Posterior vena cava (tissue), 2 donors: ENCODE results near the gene KCNJ10. TPM values are rescaled to one million over a fixed set of nuclear protein-coding genes. Genes with fewer than 3 reads are reported as not detected.

ENCODE experiments used
- DNase-seq: peaks from one replicate; pipeline ENCODE4 v3.0.0-alpha.2; 2020; ENCODE audit warnings: low spot score
- intact Hi-C, 2 donors: fragments of 100-400 bp; cut with DNase I; formaldehyde crosslinking; loops; one replicate each; pipeline versions ENCODE4 v1.14.1 to v1.14.2; 2022 to 2023
- total RNA-seq, 2 donors: library from RNA; stranded (reverse); fragmentation: NEBNext Ultra II Directional; extraction: Animal tissue kit (Norgen Biotek cat#: 25700); gene quantifications; one replicate each; pipeline ENCODE4 v1.2.1, GENCODE V29; 2021
- donor health status: DM: yes; HTN: yes; CAD: no.
- donor health status: DM: yes; HTN: yes; CAD: no.

KCNJ10 gene
- total RNA-seq, 2 donors from 2014 or later = 0.19 TPM; not detected in 1

DNA sequence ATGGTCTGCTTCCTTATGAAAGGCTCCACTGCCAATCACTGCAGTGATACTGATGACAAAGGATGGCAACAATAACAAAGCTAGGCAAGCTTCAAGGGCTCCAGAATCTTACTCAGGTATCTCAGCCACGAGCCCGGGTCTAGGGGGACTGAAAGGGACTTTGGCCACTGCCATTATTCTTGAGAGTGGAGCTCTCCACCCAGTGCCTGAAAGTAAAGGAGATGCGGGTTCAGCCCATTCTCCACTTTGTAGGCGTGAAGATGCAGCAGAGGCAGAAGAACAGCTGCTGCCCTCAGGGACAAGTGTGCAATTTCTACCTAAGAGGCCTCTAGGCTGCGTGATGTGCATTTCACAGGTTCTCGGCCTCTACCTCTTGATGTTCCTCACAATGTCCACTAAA, 84.5 kb downstream of the KCNJ10 start:
- intact Hi-C loops = loop anchor here in 1 of 2 donors (10.0 kb wide), 1 partner anchor 441 kb away; no protein-coding TSS in a partner anchor
- no peak for DNase-seq

DNA sequence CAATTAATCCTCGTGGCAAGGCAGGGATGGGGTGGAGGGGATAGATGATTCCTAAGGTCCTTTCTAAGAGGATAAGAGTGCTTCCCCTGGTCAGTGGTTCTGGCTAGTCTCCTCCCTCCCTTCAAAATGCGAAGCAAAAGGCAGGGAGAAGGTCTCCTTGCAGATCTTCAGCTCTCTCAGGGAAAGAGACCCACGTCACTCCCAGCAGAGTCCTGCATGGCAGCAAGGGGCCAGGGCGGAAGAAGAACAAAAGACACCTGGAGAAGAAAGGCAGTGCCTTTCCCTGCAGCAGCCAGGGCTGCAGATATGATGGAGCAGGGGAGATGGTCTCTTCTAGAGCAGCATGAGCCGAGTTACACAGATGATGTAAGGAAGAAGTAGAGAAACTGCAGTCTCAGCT, 86.3 kb downstream of the KCNJ10 start:
- no peak for DNase-seq

DNA sequence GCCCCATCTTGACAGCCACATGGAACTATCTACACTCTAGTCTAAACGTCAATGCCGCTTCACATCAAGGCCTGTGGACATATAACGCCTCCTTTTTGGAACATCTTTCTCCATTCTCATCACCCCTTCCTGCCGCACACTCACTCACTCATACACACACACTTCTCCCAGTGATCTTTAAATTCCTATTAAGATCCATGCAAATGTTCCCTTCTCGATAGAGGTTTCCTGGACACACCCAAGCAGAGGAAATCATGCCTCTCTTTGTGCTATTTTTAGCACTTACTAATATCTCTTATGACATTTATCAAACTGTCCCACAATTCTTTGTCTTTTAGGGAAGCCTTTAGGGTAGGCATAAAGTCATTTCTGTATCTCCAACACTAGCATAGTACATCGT, 87.7 kb downstream of the KCNJ10 start:
- intact Hi-C loops = loop anchor here in 1 of 2 donors (5.0 to 10.0 kb wide), 2 partner anchors 437 to 1950 kb away; no protein-coding TSS in a partner anchor
- DNase-seq = no peak

More for the DNA sequence above, 86.3 kb downstream of the KCNJ10 start:
- intact Hi-C loops = loop anchor here in 1 of 2 donors (5.0 to 10.0 kb wide), 2 partner anchors 439 to 1951 kb away; no protein-coding TSS in a partner anchor

DNA sequence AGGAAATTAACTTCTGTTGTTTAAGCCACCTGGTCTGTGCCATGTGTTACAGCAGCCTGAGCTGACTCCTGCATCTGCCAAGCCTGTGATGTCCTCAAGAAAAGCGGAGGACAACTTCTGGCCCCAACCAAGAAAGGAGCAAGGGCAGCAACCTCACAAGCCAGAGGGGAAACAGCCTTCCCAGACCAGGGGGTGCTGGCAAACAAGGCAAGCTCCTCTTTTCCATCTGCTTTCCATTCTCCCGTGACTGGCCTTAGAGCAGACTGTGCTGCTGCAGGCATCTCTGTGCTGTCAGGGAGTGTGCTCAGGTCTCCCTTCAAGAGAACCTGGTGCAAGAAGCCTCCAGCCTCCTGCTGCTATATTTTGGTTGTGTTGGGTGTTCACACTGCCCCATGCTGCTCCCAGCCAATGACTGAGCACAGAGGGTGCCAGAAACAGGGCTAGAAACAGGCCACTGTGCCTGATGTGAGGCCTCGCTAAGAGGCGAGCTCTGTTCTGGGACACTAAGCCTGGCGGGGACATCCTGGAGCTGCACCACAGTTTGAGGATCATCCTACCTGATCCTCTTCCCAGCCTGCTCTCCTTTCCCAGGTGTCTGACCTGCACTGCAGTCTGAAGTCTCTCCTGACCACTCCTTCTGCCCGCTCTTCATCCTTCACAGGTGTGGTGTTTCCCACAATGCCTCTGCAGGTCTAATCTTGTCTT, 88.5 kb downstream of the KCNJ10 start:
- intact Hi-C loops = loop anchor here in 1 of 2 donors (5.0 to 10.0 kb wide), 2 partner anchors 437 to 1949 kb away; no protein-coding TSS in a partner anchor
- DNase-seq = no peak

DNA sequence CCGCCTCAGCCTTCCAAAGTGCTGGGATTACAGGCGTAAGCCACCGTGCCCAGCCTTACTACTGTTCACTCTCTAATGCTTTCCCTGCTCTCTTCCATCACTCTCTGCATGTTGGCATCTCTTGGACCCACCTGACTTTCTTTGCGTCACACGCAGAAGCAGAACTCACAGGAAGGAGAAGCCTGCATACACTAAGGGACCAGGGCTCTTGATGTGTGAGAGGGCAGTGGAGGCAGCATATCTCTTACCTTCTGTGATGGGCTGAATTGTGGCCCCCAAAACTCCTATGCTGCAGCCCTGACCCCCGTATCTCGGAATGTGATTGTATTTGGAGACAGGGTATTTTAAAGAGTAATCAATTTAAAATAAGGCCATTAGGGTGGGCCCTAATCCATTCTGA, 89.2 kb downstream of the KCNJ10 start:
- intact Hi-C loops = loop anchor here in 1 of 2 donors (5.0 to 10.0 kb wide), 2 partner anchors 436 to 1948 kb away; no protein-coding TSS in a partner anchor
- no peak for DNase-seq

DNA sequence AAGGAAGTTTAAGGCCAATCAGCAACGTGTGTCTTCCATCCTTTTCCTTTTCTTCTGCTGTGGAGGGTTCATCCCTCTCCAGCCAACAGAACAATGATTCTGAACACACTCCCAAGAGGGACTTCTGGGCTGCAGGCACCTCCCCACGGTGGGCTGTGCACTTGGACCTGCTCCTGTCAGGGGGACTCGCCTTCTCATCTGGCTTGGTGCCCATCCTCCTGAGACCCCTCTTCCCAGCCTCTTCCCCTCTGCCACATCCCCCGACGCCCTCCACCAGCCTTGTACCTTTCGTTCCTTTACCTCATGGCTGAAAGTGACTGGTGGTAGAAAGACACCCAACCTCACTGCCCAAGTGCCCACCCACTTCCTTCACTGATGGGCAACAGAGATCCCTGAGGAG, 89.9 kb downstream of the KCNJ10 start:
- intact Hi-C loops = loop anchor here in 1 of 2 donors (5.0 to 10.0 kb wide), 2 partner anchors 435 to 1948 kb away; no protein-coding TSS in a partner anchor
- no peak for DNase-seq

DNA sequence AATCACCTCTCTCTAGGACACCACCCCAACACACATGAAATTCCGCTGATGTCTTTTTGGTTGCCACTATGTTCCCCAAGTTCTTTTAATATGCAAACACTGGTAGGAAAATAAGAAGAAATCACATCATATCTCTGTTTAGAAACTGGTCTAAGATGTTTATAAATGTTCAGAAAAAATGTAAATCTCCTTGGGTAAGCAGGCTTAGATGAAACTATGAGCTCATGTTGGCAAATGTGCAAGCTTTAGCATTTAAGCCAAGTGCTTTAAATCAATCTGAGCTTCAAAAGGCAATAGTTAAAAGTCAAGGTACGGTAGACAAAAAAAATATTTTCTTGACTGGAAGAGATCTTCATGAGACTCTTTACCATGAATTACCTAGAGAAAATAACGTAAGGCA, 90.7 kb downstream of the KCNJ10 start:
- DNase-seq = no peak
- intact Hi-C loops = no loop called here

DNA sequence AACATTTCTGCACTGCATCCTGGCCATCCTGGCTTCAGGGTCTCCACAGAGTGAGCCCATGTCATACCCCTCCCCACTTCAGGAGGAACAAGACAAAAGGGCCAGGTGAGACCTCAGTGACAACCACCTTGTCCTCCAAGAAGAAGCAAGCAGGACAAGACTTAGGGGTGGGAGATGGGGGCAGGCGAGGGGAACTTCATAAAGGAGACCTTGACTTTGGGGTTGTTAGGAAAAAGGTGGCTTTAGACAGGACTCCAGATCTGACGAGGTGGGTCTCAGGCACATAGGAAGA, 91.9 kb downstream of the KCNJ10 start:
- intact Hi-C loops = no loop called here

DNA sequence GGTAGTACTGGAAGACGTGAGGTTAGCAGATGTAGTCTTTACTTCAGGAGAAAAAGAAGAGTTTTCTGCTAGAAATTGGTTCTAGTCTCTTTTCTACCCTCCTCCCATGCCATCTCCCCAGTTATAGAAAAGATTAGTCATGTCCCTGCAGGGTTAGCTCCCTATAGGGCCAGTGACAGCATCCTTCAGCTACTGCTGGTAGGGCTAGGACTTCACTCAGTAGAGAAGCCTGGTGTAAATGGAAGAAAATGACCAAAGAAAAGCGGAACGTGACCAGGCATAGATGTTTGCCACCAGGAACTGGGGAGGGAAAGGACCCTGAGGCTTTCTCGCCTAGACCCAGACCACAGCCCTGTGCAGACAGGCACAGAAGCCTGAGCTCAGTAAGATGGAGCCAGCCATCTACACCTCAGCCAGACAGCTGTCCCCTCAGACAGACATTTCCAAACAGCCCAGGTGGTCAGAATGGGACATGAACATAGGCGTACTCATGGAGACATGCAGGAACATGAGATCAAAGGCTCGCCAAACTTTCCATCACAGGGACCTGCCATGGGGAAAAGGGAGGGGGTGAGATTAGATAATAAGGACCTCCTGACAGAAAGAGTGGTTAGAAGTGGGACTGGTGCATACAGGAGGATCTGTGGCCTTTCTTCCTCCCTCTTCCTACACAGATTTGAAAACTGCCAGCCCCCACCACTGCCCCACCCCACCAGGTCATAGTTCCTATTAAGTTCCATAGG, 92.4 kb downstream of the KCNJ10 start:
- no peak for DNase-seq

More for the DNA sequence above, 91.9 kb downstream of the KCNJ10 start:
- no peak for DNase-seq

DNA sequence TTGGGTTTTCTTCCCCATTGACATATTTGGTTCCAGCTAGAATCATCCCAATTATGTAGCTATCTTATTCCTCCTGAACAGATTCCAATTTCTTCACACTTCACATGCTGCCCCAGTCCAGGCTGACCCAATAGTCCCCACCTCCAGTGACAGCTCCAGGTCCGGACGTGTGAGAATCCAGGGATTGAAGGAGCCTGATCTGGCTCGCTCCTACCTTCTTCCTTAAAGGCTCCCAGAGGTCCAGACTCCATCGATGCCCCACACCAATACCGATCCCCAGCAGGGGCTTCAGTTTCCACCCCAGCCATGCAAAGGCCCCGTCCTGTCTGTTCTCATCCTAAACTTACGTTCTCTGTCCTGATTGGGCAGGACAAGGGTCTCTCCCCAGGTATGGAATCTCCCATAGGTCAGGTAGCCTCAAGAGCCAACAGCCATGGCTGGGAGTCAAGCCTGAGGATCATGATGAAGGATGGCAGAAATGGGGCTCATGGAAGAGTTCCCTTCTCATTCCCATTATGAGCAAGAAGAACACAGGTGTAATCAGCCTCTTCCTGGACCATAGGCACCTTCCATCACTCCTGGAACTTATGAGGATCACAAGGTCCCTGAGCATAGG, 95.5 kb downstream of the KCNJ10 start:
- intact Hi-C loops = no loop called here
- DNase-seq = no peak

More for the DNA sequence above, 92.4 kb downstream of the KCNJ10 start:
- intact Hi-C loops = no loop called here

DNA sequence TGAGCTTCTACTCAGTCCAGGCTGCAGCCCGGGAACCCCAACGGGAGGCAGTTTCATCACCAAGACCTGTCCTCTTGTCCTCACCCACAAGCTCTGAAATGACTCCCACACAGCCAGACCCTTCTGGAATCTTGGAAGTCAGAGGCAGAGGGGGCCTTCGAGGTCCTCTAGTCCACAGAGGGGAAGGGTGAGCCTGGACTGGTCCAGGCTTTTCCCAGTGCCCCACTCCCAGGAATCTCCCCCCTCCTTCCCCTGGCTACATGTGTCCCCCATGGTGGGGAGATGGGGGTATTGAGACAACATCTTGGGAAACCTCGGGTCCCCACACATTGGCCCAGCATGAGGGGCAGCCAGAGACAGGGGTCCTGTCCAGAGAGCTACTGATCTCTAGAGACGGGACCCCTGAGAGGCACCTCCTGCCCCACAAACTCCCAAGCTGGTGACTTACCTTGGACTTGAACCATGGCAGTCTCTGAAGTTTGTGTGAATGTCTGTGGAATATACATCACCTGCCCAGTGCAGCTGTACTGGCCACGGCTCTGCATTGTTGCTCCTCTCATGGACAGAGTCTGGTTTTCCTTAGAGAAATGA, 96.5 kb downstream of the KCNJ10 start:
- intact Hi-C loops = no loop called here

DNA sequence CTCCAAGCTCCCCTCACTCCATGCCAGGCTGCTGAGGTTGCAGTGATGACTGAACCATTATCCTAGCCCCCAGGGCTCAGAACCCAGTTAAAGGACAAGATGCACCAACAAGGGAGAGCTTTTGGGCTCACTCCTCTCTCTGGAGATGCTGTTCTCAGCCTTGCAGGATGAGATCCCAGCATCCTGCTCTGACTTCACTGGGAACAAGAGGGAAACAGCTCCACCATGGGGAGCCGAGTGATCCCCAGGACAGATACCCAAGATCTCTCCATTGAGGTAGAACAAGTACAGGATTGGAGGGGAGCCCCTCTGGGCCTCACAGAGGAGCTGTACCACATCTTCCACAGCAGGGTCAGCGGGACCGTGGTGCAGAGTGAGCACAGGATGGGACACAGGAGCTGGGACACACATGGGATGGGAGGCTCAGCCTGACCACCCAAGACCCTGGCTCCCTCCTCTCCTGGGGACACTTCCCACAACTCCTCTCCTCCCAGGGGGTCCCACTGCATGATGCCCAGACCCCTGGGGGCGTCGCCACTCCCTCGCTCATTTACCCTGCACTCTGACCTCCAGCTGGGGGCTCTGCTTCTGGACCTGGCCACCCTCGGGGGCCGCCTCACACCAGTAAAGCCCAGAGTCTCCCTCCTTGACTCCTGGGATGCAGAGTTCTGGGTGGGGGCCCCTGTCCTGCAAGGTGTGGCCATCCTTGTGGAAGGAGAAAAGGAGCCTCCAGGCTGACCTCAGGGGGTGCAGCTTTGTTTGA, 97.3 kb downstream of the KCNJ10 start:
- DNase-seq = no peak
- intact Hi-C loops = no loop called here

More for the DNA sequence above, 96.5 kb downstream of the KCNJ10 start:
- no peak for DNase-seq

DNA sequence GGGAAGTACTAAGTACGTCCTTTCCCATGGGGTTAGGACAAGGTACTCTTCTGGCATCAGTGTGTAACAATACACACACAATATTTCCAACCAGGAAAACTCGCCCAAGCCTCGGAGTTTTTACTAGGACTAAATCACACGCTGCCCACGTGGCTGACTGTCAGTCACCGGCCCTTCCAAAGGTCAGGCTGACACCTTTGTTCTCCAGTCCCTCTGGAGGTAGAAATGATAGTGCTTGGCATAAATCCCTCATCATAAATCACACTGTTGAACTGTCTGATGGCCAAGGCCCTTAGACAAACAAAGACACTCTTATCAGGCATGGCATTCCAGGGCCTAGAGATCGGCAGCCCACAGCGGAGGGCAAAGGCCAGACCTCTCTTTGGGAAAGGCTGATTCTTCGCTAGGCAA, 99.0 kb downstream of the KCNJ10 start:
- DNase-seq = no peak
- intact Hi-C loops = no loop called here

DNA sequence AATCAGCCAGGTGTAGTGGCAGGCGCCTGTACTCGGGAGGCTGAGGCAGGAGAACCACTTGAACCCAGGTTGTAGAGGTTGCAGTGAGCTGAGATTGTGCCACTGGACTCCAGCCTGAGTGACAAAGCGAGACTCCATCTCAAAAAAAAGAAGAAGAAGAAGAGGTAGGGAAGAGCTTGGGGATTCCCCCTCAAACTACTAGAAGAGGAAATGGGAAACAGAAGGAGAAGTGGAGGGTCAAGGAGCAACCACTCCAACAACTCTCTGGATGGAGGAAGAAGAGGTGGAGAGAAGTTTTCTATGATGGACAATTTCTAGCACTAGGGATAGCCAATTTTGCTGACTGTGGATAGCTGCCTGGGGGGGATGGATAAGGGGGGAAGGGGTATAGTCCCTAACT, 101.1 kb downstream of the KCNJ10 start:
- intact Hi-C loops = no loop called here

DNA sequence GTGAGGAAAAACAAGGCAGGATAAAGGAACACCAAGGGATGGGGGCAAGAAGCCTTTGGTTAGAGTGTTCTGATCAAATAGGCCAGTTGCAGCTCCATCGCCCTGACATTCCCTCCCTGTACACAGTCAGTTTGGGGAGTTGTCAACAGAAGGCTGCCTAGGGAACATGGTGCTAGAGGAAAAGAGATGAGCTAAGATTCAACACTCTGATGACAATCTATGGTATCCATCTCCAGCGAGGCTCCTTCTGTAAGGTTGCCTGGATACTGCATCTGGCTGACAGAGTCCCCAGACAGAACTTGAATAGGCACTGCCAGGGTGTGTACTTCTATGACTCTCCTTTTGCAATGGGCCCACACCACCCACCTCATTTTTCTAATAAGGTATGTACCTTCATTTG, 104.7 kb downstream of the KCNJ10 start:
- no peak for DNase-seq
- intact Hi-C loops = no loop called here

More for the DNA sequence above, 101.1 kb downstream of the KCNJ10 start:
- no peak for DNase-seq

DNA sequence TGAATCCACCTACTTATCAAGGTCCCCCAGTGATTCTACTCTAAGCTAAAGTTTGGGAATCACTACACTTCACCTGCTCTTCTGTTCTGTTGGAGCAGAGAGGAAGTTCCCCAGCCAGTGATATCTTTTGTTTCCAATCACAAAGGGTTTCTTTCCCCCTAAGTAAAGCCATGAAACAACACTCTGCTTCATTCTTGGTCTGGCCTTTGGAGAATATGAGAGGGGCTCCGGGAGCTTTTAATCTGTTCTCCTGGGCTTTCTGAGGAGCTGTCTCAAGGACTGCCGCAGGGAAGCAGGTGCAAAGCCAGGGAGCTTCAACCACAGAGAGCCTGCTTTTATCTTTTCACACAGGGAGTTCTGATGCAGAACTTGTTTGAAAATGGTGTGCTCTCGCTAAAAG, 105.8 kb downstream of the KCNJ10 start:
- DNase-seq = no peak
- intact Hi-C loops = no loop called here

DNA sequence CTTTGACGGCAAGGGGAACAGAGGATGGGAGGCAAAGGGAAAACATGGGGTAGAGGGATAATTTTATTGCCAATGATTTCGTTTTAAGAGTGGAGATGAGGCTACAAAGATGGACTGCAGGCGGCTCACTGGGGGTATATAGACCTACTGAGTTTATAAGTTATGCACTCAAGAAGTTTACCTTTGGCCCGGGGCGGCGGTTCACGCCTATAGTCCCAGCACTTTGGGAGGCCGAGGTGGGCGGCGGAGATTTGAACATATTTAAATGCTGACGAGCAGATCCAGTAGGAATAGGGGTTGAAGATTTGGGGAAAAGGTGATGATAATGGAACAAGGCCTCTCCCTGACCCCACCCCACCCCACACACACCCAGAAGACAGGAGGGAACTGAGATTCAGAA, 107.8 kb downstream of the KCNJ10 start:
- no peak for DNase-seq
- intact Hi-C loops = no loop called here

DNA sequence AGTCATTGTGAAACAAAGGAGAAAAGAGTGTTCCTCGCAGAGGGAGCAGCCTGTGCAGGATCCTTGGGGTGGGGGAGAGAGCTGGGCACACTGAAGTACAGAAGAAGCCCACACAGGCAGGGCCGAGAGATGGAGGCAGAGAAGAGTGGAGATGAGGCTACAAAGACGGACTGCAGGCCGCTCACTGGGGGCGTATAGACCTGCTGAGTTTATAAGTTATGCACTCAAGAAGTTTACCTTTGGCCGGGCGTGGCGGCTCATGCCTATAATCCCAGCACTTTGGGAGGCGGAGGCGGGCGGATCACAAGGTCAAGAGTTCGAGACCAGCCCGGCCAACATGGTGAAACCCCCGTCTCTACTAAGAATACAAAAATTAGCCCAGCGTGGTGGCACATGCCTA, 108.3 kb downstream of the KCNJ10 start:
- intact Hi-C loops = no loop called here
- DNase-seq = no peak
